Measurements from ENCODE around the gene LIFR.

GRCh38 chr5:38468978-38469706 is 87.3 kb downstream of the LIFR start:
- TF ChIP-seq EZH2 (IDR thresholded peaks at IDR 0.05; ENCODE audit: borderline replicate concordance), result no peak
- no peak for TF ChIP-seq CTCF (IDR thresholded peaks at IDR 0.05; ENCODE audit: poor library complexity)
- TF ChIP-seq EZH2phosphoT487 (IDR thresholded peaks at IDR 0.05; ENCODE audit: low read depth, severe bottlenecking, unreplicated experiment), result no peak

All from hepatocyte (in vitro differentiated cells).